ENCODE measurements around the gene LRCH4.
"Not testable (repeated sequence)": the region's sequence is repeated elsewhere in the genome, so short reads cannot be mapped to it uniquely, and the experiment has no call there.

The LRCH4 gene

GRCh38 chr7:100567031-100567730, 18.7 kb downstream of the LRCH4 start:
- FAIRE-seq = no peak

GRCh38 chr7:100566018-100566531, 19.9 kb downstream of the LRCH4 start:
- no peak for FAIRE-seq

- no peak for FAIRE-seq
These were observed 20.8 kb downstream of the LRCH4 start for GRCh38 chr7:100565133-100565571.

- FAIRE-seq = not testable (repeated sequence)
These were observed 21.5 kb downstream of the LRCH4 start for GRCh38 chr7:100564405-100564804.

GRCh38 chr7:100563809-100564400, 22.0 kb downstream of the LRCH4 start:
- FAIRE-seq = no peak

- FAIRE-seq = no peak
These were observed 22.8 kb downstream of the LRCH4 start for GRCh38 chr7:100563100-100563564.

DNA sequence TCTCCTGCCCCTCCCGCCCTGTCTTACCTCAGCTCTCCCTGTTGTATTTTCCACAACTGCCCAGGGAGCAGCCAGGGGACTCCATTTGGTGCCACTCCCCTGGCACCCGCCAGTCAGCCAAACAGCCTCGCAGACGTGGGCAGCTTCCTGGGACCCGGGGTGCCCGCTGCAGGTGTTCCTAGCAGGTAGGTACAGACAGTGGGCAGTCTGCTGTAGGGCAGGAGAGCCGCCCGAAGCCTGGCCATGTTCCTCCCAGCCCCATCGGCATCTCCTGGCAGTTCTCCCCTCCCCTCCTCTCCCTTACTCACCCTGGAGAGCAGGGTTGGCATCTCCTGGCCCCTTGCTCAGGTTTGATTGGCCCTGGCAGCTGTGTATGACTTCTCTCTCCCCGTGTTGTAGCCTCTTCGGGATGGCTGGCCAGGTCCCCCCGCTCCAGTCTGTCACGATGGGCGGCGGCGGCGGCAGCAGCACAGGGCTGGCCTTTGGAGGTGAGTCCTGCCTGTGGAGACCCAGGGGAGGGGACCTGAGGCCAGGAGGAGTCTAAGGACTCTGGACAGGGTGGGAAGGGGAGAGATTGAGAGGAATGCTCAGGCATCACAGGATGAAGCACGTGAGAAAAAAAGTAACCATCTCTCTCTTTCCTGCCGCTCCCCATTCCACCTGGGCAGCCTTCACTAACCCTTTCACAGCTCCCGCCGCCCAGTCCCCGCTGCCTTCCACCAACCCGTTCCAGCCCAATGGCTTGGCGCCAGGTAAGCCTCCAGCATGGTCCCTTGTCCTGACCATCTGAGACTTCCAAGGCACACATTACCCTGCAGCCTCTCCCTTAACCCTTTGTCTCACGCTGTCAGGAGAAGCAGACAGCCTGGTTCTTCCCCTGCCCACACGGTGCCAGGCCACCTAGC, 23.5 kb downstream of the LRCH4 start:
- no peak for FAIRE-seq

DNA sequence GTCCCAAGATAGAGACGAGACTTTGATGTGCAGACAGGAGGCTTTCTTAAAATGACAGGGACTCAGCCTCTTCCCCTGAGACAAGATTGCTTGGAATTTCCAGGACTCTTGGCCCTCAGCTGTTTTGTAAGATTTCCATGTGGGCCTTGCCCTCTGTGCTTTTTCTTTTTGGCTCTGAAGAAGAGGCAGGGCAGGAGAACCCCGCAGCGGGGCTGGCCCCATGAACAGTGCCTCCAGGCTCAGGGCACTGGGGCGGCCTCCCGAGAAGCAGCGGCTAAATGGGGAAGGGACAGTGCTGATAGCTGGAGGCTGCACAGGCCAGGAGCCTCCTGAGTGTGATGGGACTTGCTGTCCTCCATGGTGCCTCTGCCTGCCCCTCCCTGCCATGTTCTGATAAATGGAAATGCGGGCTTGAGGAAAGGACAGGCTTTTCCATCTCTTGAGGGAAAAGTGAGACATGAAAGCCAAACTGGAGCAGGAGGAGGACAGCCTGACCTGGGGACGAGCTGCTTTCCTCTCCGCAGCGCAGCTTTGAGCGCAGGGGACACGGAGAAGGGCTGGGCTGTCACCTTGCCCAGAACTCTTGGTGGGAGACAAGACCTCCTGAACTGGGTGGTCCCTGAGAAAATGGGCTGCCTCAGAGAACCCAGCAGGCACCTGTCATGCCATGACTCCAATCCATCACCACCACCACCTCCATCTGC, 24.3 kb downstream of the LRCH4 start:
- no peak for FAIRE-seq

- FAIRE-seq = no peak
These were observed 26.8 kb downstream of the LRCH4 start for GRCh38 chr7:100559127-100559526.

DNA sequence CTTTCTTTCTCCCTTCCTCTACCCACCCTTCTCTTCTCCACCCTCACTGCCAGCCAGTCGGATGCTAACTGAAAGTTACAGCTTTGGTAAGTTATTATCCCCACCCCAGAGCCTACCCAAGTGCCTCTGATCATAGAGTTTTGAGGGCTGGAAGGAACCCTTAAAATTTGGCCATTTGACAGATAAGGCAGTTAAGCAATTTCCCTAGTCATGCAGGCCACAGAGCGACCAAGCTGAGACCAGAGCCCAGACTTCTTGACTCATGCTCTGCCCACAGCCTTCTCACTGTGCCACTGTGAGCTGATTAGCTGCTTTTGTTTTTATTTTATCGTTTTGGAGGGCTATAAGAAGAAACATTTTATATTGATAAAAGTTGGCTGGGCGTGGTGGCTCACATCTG, 29.4 kb downstream of the LRCH4 start:
- no peak for FAIRE-seq

DNA sequence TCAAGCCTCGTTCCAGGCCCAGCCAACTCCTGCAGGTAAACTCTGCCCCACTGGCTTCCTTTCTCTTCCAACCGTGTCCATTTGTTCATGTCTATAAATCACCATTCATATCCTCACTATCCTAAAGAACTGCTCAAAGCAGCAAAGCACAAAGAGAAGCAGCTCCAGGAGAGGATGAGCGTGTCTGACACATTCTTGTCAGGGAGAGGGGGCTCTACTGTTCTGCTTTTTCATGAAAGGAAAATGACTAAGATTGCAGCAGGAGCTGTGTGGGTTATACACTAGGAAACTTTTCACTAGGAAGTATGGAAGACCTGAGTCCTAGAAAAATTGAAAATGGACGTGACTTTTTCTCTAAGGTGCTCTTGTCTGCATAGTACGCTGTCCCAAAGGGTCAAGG, 30.2 kb downstream of the LRCH4 start:
- FAIRE-seq = no peak

DNA sequence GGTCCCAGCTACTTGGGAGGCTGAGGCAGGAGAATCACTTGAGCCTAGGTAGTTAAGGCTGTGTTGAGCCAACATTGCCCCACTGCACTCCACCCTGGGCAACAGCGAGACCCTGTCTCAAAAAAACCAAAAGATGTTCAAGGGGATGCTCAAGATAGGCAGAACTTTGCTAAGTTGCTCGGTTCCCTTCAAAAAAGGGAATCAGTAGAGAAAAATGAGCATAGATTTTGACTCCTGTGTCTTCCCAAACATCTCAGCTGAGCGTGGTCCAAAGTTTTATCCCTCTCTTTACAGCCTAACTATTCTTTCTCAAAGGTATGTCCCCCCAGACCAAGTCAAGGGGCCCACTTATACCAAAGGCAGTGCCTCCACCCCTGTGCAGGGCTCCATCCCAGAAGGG, 32.9 kb downstream of the LRCH4 start:
- no peak for FAIRE-seq

- FAIRE-seq = no peak
These were observed 33.4 kb downstream of the LRCH4 start for GRCh38 chr7:100552532-100552931.

DNA sequence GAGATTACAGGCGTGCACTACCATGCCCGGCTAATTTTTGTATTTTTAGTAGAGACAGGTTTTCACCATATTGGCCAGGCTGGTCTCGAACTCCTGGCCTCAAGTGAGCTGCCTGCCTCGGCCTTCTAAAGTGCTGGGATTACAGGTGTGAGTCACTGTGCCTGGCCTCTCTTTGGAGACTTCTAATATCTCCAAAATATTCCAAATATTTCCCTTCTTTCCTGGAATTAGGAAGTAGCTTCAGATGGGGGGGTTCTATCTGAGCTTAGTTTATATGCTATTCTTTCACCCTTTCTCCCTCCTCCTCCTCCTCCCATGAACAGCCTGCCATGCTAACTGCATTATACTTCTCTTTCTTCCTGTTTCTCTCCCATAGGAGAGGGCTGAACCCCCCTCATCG, 37.5 kb downstream of the LRCH4 start:
- not testable (repeated sequence) for FAIRE-seq

DNA sequence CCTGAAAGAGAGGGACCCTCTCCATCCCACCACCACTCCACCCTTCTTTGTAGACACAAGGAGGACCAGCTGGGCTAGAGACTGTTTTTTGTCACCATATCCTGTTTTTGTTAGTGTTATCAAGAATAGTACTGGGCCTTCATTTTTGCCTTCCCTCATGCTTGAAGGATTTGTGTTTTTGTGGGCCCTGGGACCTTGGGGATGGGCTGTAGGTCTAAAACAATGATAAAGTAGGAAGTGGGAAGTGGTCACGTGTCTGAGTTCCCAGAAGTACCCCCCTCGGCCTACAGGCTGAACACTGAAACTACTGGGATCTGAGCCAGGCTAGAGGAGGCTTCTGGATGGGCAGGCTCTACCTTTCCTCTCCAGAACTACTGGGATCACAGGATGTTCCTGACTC, 38.1 kb downstream of the LRCH4 start:
- FAIRE-seq = no peak

DNA sequence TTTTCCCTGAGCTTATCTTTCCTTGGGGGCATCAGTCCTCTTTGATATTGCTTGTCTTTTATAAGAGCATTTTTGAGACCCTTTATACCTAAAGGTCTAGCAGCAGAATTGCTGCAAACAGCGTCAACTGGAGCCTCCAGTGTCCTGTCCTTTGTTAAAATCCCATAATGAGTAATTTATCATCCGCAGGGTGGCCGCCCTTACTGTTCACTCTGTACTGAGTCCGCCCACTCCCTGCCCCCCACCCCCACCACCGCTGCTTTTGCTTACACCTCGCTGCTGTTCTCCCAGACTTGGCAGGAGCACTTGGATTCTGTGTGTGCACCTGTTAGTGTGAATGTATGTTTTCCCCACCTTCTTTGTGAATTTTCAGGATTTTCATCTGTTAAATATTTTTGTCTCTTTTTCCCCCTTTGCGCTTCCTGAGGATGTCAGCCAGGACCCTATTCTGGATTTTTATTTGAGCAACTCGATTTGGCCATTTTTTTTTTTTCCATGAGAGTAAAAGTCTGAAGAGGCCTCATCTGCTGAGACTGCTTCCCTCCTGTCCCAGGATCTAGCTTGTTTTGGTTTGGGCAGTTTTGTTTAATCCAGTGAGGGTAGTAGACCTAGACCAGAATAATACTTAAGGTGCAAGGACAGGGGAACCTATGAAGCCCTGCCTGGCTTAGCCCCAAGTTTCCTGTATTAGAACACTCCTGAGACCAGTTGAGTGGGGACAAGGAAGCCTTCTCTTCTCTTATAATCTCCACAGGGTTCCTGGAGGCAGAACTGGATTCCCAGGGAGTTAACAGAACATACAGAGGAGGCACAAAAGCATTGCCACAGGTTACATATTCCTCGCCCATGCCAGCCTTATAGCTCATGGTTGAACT, 38.8 kb downstream of the LRCH4 start:
- no peak for FAIRE-seq

GRCh38 chr7:100546129-100546925, 39.6 kb downstream of the LRCH4 start:
- no peak for FAIRE-seq

DNA sequence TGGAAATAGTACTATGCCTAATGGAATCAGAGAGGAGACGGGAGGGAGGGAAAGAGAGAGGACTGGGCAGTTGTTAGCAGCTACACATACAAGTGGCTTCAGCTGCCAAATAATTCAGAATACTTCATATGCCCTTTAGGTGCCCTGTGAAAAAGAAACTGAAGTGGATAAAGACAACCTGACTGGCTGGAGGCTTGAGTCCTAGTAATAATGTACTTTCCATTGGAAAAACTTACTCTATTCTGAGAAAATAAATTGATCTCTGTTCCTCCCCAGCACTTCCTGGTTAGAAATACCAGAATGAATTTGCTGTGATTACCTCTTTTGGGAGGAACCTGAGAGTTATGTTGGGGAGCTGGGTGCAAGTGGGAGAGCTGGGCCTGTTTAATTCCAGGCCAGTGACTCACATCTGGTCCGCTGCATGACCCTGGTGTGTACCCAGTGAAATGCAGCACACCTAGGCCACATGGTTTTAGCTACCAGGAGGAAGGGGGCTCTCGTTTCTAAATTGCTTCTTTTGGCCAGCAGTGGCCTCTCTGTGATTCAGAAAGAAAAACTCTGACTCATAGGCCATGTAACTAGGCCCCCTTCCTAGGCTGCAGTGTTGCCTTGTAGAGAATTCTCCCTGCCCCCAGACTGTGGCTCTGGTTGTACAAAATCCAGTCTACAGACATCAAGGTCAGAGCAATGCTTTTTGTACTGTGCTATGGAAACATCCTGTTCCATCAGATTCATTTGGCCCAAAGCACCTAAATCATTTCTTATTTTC, 40.4 kb downstream of the LRCH4 start:
- no peak for FAIRE-seq

DNA sequence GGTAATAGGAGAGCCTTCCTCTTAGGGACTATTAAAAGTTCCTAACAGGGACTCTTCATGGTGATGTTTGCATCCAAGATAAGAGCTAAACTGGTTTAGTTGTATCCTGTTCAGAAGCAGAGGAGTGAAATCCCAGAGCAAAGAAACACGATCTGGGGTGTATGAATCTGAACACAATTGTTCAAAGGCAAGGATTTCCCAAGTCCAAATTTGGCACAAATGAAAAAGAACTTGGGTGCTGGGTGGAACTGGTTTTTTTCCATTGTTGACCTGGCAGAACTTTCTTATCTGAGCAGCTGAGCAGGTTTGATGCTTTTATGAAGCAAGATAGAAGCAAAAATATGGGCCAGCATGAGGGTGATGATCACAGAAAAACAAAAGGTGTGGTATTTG, 41.0 kb downstream of the LRCH4 start:
- FAIRE-seq = no peak

DNA sequence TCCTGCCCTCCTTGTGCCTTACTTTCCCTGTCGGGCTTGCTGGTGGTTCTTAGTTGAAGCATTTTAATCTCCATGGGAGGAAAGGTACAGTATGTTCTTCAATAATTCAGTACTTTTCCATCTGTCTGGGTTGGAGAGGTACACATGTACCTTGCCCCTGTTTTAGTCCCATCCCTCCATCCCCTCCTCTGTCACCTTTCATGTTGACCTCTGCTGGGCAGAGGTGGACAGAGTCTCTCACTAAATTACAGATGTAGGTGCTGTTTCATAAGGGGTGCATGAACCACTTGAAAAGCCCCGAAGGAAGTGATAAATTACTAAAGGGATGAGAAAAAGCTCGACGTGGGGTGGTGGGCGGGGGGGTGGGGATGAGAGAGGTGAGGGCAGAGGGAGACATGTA, 41.5 kb downstream of the LRCH4 start:
- no peak for FAIRE-seq
